Keratinocyte (primary cell): ENCODE data around the gene NID2.

Experiments
- CTCF ChIP-seq, 3 experiments: IDR thresholded peaks in 1 of 3; conservative IDR thresholded peaks in 1 of 3; optimal IDR thresholded peaks in 1 of 3; 2 replicates in 2 of 3; 3 replicates in 1 of 3; pipeline versions ENCODE3 to v1.5.1; 2011; ENCODE audit warnings: low read length in 3 of 3, mild to moderate bottlenecking in 3 of 3, moderate library complexity in 2 of 3, control low read depth in 1 of 3, inconsistent platforms in 1 of 3; ENCODE audit not compliant: insufficient read depth in 2 of 3; ENCODE audit errors: extremely low read depth in 1 of 3
- EZH2 ChIP-seq: IDR thresholded peaks from one replicate; pipeline ENCODE4 v1.6.1; 2012; ENCODE audit warnings: inconsistent platforms, mild to moderate bottlenecking, low read length, moderate library complexity

- TF ChIP-seq CTCF (optimal IDR thresholded peaks at IDR 0.05 in 1 of 3, IDR thresholded peaks at IDR 0.05 in 1 of 3, conservative IDR thresholded peaks at IDR 0.05 in 1 of 3; ENCODE audit: extremely low read depth in 1 of 3, insufficient read depth in 2 of 3, low read length in 3 of 3) (no peak), EZH2 (no peak)
Measured at GRCh38 chr14:52046376-52046917, 22.4 kb downstream of the NID2 start.
